HepG2 (cell line): ENCODE results near the gene SMO. TPM values are rescaled to one million over a fixed set of nuclear protein-coding genes. Genes with fewer than 3 reads are reported as not detected.
A peak's percentile ranks its signal among the peaks of the same experiment; 100 is the strongest.

Source experiments
- CENPBD1 ChIP-seq: sonication (generic); formaldehyde crosslinking; IDR thresholded peaks from 2 replicates; pipeline ENCODE4 v1.8.0; 2022; ENCODE audit warnings: missing genetic modification reagents, low read depth, mild to moderate bottlenecking, borderline replicate concordance
- FOXO1 ChIP-seq: sonication (generic); formaldehyde crosslinking; IDR thresholded peaks from 2 replicates; pipeline ENCODE4 v1.4.0; 2020; ENCODE audit warnings: missing genetic modification reagents
- FOXP4 ChIP-seq: sonication (generic); formaldehyde crosslinking; IDR thresholded peaks from 2 replicates; pipeline ENCODE4 v1.4.0; 2020; ENCODE audit warnings: missing genetic modification reagents
- NBN ChIP-seq: fragments of 450-650 bp; conservative IDR thresholded peaks from 2 replicates; pipeline ENCODE4 v1.6.1; 2017
- POLR2G ChIP-seq: fragments of 200-400 bp; formaldehyde crosslinking; IDR thresholded peaks from 2 replicates; pipeline ENCODE4 v1.6.1; 2018; ENCODE audit warnings: mild to moderate bottlenecking, low read depth, low read length, moderate library complexity
- SIX1 ChIP-seq: sonication (generic); formaldehyde crosslinking; IDR thresholded peaks from 2 replicates; pipeline ENCODE4 v1.4.0; 2020; ENCODE audit warnings: missing genetic modification reagents, borderline replicate concordance
- SKIL ChIP-seq: sonication (generic); formaldehyde crosslinking; IDR thresholded peaks from 2 replicates; pipeline ENCODE4 v1.8.0; 2022; ENCODE audit warnings: missing genetic modification reagents, mild to moderate bottlenecking, moderate library complexity, borderline replicate concordance
- TRIM22 ChIP-seq: fragments of 450-650 bp; IDR thresholded peaks from 2 replicates; pipeline ENCODE4 v1.6.1; 2017
- USF2 ChIP-seq, 2 experiments: sonication (generic) in 1 of 2; formaldehyde crosslinking in 1 of 2; IDR thresholded peaks; 2 replicates each; pipeline versions ENCODE4 v1.5.1 to v1.6.1; 2011 to 2020; ENCODE audit warnings: borderline replicate concordance in 1 of 2, low read depth in 1 of 2, low read length in 1 of 2, mild to moderate bottlenecking in 1 of 2, missing genetic modification reagents in 1 of 2, moderate library complexity in 1 of 2
- YEATS2 ChIP-seq: sonication (generic); formaldehyde crosslinking; IDR thresholded peaks from 2 replicates; pipeline ENCODE4 v1.4.0; 2020; ENCODE audit warnings: missing genetic modification reagents, borderline replicate concordance
- ZBTB42 ChIP-seq: sonication (generic); formaldehyde crosslinking; IDR thresholded peaks from 2 replicates; pipeline ENCODE4 v1.5.0; 2020; ENCODE audit warnings: mild to moderate bottlenecking, missing genetic modification reagents
- ZBTB43 ChIP-seq: sonication (generic); formaldehyde crosslinking; conservative IDR thresholded peaks from 2 replicates; pipeline ENCODE4 v1.4.0; 2020; ENCODE audit warnings: missing genetic modification reagents
- ZFAT ChIP-seq: sonication (generic); formaldehyde crosslinking; conservative IDR thresholded peaks from 2 replicates; pipeline ENCODE4 v1.8.1; 2023; ENCODE audit warnings: missing genetic modification reagents, inconsistent platforms
- ZFP36 ChIP-seq: fragments of 150-350 bp; IDR thresholded peaks from 2 replicates; pipeline ENCODE4 v1.6.1; 2018; ENCODE audit warnings: borderline replicate concordance, low read length, low read depth; ENCODE audit not compliant: partially characterized antibody
- ZFY ChIP-seq: sonication (generic); formaldehyde crosslinking; IDR thresholded peaks from 2 replicates; pipeline ENCODE4 v1.4.0; 2020; ENCODE audit warnings: missing genetic modification reagents
- ZNF468 ChIP-seq: sonication (generic); formaldehyde crosslinking; IDR thresholded peaks from 2 replicates; pipeline ENCODE4 v1.8.0; 2022; ENCODE audit warnings: mild to moderate bottlenecking, moderate library complexity, missing genetic modification reagents
- ZNF546 ChIP-seq: sonication (generic); formaldehyde crosslinking; conservative IDR thresholded peaks from 2 replicates; pipeline ENCODE4 v1.8.1; 2023; ENCODE audit warnings: mild to moderate bottlenecking, missing genetic modification reagents
- ZNF569 ChIP-seq: sonication (generic); formaldehyde crosslinking; IDR thresholded peaks from 2 replicates; pipeline ENCODE4 v1.5.0; 2020; ENCODE audit warnings: mild to moderate bottlenecking, missing genetic modification reagents, moderate library complexity, borderline replicate concordance
- polyA plus RNA-seq, 8 experiments: library from polyadenylated mRNA; depleted of rRNA in 3 of 8; stranded (reverse) in 7 of 8; unstranded in 1 of 8; fragments of >200 nt; fragmentation: Illumina TruSeq in 4 of 8; extraction: Trizol in 4 of 8; gene quantifications; 2 replicates each; pipeline versions ENCODE4 v1.2.1 to v1.2.3, GENCODE V29; 2011 to 2016; ENCODE audit warnings: low read depth in 4 of 8, missing spikeins in 1 of 8, mixed read lengths in 1 of 8; ENCODE audit not compliant: insufficient read depth in 1 of 8
- total RNA-seq, 5 experiments: library from RNA; depleted of rRNA; stranded (reverse); fragments of >200 nt; fragmentation: Illumina TruSeq; extraction: Trizol; gene quantifications; 2 replicates each; pipeline ENCODE4 v1.2.3, GENCODE V29; 2016; ENCODE audit warnings: low read depth in 1 of 5

The SMO gene
- total and polyA plus RNA-seq, 2 of the 13 experiments (the other 11 are each of a cell fraction or from before 2014, with no cell fraction given): 23.8 to 32.3 TPM

GRCh38 chr7:129224251-129225205 lies 36.1 kb downstream of the SMO start, which contains the start of gene AHCYL2 (continued):
- no peak for TF ChIP-seq CENPBD1
- no peak for TF ChIP-seq ZNF569 (CRISPR knock-in tag)
- peak; percentile 40; the same call in 1 of the 2 replicates for TF ChIP-seq YEATS2 (CRISPR knock-in tag)
- no peak for TF ChIP-seq ZNF546 (CRISPR knock-in tag)
- TF ChIP-seq SKIL (CRISPR knock-in tag): no peak
- TF ChIP-seq ZBTB42 (CRISPR knock-in tag): no peak
- TF ChIP-seq USF2 (IDR thresholded peaks at IDR 0.05; ENCODE audit: low read depth, low read length): peak; percentile 88
- peak; percentile 95; the same call in 1 of the 2 replicates for TF ChIP-seq USF2 (CRISPR knock-in tag; IDR thresholded peaks at IDR 0.05; ENCODE audit: borderline replicate concordance)
- TF ChIP-seq ZBTB43: no peak
- TF ChIP-seq SIX1: no peak
- TF ChIP-seq POLR2G: peak; percentile 62
- TF ChIP-seq ZFP36: no peak
- no peak for TF ChIP-seq ZFAT (CRISPR knock-in tag)
- TF ChIP-seq NBN: no peak
- TF ChIP-seq FOXO1 (CRISPR knock-in tag): no peak; the same call in 1 of the 2 replicates
- no peak for TF ChIP-seq FOXP4 (CRISPR knock-in tag)
- no peak for TF ChIP-seq ZNF468 (CRISPR knock-in tag)
- TF ChIP-seq ZFY: peak; percentile 63; the same call in 1 of the 2 replicates
- TF ChIP-seq TRIM22: no peak
